GM18519 (cell line): Measurements from ENCODE around the gene TRPM6.

Experiments
- ATAC-seq: cut with Tn5 transposase; IDR thresholded peaks from one replicate; pipeline ENCODE4 v1.9.1; 2021; ENCODE audit warnings: mild to moderate bottlenecking, moderate library complexity; ENCODE audit not compliant: unreplicated experiment, low FRiP score

Gene TRPM6

DNA sequence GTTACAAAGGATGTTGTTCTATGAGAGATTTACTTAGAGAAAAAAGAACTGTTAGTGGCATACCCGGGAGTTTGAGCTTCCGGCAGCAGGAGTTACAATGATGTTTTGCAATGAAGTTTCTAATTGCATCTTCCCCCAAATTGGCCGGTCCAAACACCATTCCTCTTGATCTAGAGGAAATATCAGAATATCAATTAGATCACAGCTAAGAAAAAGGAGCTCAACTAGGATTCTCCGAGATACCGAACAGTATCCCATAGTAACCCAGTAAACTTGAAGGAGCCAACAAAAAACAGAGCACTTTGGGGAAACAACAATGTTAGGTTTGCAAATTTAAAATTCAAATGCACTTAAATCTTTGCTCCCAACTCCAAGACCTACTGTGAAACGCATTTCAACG lies 159.5 kb downstream of the TRPM6 start:
- no peak for ATAC-seq

GRCh38 chr9:74726581-74726980 lies 161.1 kb downstream of the TRPM6 start:
- no peak for ATAC-seq

DNA sequence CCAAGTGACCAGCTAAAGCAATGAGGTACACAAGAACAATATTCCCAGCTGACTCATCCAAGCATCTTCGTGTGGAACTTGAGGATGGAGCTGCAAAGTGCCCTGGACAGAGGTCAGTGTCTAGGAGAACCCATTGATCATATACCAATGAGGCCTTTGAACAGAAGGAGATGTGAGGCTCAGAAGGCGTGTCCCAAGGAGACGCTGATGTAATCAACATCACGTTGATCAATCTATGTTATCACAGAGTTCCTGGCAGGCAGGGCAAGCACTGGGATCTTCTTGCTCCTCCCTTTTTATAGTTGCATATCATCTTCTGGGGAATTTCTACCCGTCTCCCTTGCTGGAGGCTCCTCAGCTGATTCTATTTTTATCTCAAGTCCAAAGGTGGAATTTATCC lies 163.4 kb downstream of the TRPM6 start:
- no peak for ATAC-seq

- no peak for ATAC-seq
These were observed 165.7 kb downstream of the TRPM6 start for GRCh38 chr9:74721696-74722660.

- ATAC-seq, result no peak
These were observed 168.4 kb downstream of the TRPM6 start for GRCh38 chr9:74719306-74719705.

DNA sequence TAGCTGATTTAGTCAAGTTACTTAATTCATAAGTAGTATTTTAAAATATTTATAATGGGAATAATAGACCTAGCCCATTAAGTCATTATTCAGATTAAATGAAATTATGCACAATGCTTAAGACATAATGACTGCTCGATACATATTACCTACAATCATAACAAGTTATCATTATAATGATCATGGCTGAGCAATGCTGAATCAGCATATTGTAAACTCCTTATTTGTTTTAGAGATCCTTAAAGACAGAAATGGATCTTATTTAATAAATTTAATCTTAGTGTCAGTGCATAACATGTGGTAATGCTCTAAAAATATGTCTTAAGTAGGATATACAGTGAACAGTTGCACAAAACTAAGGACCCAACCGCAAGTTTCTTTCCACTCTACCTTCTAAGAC lies 169.0 kb downstream of the TRPM6 start:
- no peak for ATAC-seq

DNA sequence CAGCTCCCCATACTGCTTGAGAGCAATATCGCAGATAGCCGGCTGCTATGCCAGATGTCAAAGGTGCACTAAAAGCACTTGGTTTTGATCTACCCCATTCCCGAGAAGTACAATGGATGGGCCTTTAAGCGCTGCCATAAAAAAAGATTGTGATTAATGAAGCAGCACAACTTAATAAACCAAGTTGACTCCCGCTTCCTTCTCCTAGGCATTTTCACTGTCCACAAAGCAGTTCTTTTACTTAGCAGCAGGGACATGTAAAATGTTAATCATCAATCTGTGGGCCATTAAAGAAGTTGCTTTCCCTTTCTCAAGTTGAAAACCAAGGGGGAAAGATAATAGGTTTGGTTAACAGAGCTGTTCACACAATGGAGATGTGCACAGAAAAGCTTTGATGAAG lies 176.4 kb downstream of the TRPM6 start:
- ATAC-seq, result no peak

DNA sequence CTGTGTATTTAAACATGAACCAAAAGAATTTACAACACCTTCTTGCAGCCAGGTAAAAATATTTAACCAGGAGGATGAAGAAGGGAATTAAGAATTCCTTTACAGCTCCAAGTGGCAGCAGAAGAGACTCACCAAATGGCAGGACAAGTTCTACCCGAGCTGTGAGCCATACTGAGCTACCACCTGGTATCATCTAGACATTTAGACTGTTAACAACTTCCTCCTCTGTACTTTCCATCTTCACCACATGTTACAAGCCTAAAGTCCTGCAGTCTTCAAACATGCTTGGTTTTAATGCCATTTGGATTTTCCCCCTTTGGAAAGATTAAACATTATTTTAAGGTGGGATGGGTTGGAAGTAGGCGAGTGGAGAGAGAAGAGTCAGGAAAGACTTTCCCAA lies 190.2 kb downstream of the TRPM6 start:
- no peak for ATAC-seq

GRCh38 chr9:74696520-74696919 lies 191.2 kb downstream of the TRPM6 start:
- no peak for ATAC-seq

DNA sequence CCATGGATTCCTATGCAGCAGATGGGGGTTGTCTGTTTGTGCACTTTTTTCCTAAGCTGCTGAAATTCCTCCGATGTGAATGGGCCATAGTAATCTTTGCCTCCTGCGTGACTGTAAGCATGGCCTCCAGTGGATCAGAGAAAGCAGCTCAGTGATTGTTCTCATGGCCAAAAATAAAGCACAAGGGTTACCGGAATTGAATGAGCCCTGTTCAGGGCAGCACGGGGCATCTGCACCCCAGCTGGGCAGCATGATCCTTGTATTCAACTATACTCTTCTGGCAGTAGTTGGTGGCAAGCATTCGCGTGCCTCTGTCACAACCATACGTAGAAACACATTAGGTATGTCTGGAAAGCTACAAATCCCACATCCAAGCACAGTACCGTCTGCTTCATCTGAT lies 196.7 kb downstream of the TRPM6 start:
- no peak for ATAC-seq

DNA sequence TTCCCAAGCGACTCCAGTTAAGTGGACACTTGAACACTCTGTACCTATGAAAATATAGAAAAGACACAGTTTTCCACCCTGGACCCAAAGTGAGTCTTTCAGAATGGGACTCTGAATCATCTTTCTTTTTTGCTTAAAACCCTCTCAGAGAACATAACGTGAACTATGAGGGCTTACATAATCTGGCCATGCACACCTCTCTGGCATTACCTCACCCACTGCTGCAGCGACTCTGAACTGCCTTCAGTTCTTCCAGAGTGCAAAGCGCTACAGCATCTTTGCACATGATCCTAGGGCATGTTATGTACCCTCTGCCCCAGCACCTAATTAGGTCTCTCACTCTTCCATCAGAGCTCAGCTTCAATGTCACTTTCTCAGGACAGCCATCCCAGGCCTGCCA lies 204.4 kb downstream of the TRPM6 start:
- ATAC-seq, result no peak

DNA sequence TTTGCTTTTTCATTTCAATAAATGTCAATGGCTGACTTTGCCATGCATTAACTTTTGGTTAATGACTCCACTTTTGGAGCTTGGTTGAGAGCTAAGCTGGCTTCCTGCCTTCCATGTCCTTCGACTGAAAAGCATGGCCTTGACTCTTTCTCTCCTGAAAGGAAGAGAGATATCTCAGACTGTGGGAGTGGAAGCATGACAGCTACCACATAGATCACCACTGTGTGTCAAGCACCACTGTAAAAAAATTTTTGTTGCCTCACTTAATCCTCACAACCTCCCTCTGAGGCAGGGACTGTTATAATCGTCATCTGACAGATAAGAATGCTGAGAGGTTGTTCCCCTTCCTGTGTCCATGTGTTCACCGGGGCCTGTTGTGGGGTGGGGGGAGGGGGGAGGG lies 205.8 kb downstream of the TRPM6 start:
- no peak for ATAC-seq

DNA sequence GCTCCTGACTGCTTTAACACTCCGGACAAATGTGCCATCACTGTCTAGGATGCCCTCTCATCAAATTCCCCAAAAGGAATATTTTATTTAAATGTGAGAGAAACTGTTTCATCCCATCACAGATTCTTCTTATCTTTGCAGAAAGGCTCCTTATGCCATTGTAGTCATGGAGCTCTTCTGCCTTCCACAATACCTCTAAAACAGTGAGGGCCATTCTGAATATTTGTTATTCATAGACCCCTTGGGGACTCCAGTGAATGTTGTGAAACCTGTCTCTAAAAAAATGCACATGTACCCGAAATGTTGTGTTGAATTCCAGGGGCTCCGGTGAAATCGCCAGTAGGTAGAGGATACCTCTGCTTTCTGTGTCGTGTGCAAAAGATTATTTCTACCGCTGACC lies 213.6 kb downstream of the TRPM6 start:
- no peak for ATAC-seq
